HG03025 (cell line): ENCODE results near the gene FAM13C.

Experiments used
- ATAC-seq: cut with Tn5 transposase; IDR thresholded peaks from one replicate; pipeline ENCODE4 v1.9.1; 2021; ENCODE audit warnings: mild to moderate bottlenecking, moderate library complexity; ENCODE audit not compliant: unreplicated experiment, low FRiP score

Gene FAM13C

GRCh38 chr10:59320355-59320754, 42.0 kb downstream of the FAM13C start:
- no peak for ATAC-seq

GRCh38 chr10:59319854-59320253, 42.5 kb downstream of the FAM13C start:
- no peak for ATAC-seq

- no peak for ATAC-seq
Measured at GRCh38 chr10:59317066-59317465, 45.3 kb downstream of the FAM13C start.

GRCh38 chr10:59315465-59315864, 46.9 kb downstream of the FAM13C start:
- ATAC-seq: no peak

- no peak for ATAC-seq
Measured at GRCh38 chr10:59314268-59314667, 48.1 kb downstream of the FAM13C start.

GRCh38 chr10:59312247-59312646, 50.1 kb downstream of the FAM13C start:
- ATAC-seq: no peak

- ATAC-seq: no peak
Measured at GRCh38 chr10:59311025-59311424, 51.3 kb downstream of the FAM13C start.

GRCh38 chr10:59310324-59310914, 51.9 kb downstream of the FAM13C start:
- ATAC-seq: no peak

GRCh38 chr10:59304521-59305097, 57.7 kb downstream of the FAM13C start:
- no peak for ATAC-seq

- ATAC-seq: no peak
Measured at GRCh38 chr10:59303018-59303417, 59.3 kb downstream of the FAM13C start.

GRCh38 chr10:59302381-59302780, 60.0 kb downstream of the FAM13C start:
- ATAC-seq: no peak

GRCh38 chr10:59301067-59301754, 61.1 kb downstream of the FAM13C start:
- ATAC-seq: no peak

GRCh38 chr10:59300386-59300785, 62.0 kb downstream of the FAM13C start:
- ATAC-seq: no peak

- no peak for ATAC-seq
Measured at GRCh38 chr10:59299933-59300332, 62.4 kb downstream of the FAM13C start.

- ATAC-seq: no peak
Measured at GRCh38 chr10:59290448-59290847, 71.9 kb downstream of the FAM13C start.

GRCh38 chr10:59289853-59290252, 72.5 kb downstream of the FAM13C start:
- ATAC-seq: no peak

- no peak for ATAC-seq
Measured at GRCh38 chr10:59287587-59288255, 74.6 kb downstream of the FAM13C start.

GRCh38 chr10:59285848-59286247, 76.5 kb downstream of the FAM13C start:
- ATAC-seq: no peak

GRCh38 chr10:59285073-59285472, 77.3 kb downstream of the FAM13C start:
- no peak for ATAC-seq

- no peak for ATAC-seq
Measured at GRCh38 chr10:59284118-59284975, 78.0 kb downstream of the FAM13C start.
